Keratinocyte (primary cell): Measurements from ENCODE around the gene CCDC170. TPM values are rescaled to one million over a fixed set of nuclear protein-coding genes. Genes with fewer than 3 reads are reported as not detected.

ENCODE experiments used
- DNase-seq: peaks from one replicate; pipeline ENCODE4 v3.0.0-alpha.2; 2011; ENCODE audit warnings: low read depth, missing footprints, low spot score
- FAIRE-seq: peaks from 2 replicates; lab custom pipeline; 2011; peaks lifted over from hg19 to GRCh38; lab: Jason Lieb, UNC
- H2AFZ ChIP-seq: 2 replicates; pipeline ENCODE4 v1.6.0; 2012; ENCODE audit warnings: low read length, control low read depth, inconsistent platforms; ENCODE audit not compliant: control insufficient read depth
- H3K27ac ChIP-seq: 2 replicates; pipeline ENCODE4 v1.5.1; 2011; ENCODE audit warnings: low read length; ENCODE audit not compliant: control insufficient read depth, insufficient read depth
- H3K27me3 ChIP-seq: 3 replicates; pipeline ENCODE4 v1.6.0; 2011; ENCODE audit warnings: low read length; ENCODE audit not compliant: control insufficient read depth, insufficient read depth; ENCODE audit errors: extremely low read depth
- H3K36me3 ChIP-seq, 2 experiments: 2 replicates in 1 of 2; 3 replicates in 1 of 2; pipeline ENCODE4 v1.5.1; 2011; ENCODE audit warnings: low read length in 2 of 2, mild to moderate bottlenecking in 1 of 2; ENCODE audit not compliant: control insufficient read depth in 2 of 2, insufficient read depth in 2 of 2; ENCODE audit errors: extremely low read depth in 1 of 2
- H3K4me1 ChIP-seq: 3 replicates; pipeline ENCODE4 v1.5.1; 2011; ENCODE audit warnings: low read length; ENCODE audit not compliant: control insufficient read depth, insufficient read depth; ENCODE audit errors: extremely low read depth
- H3K4me2 ChIP-seq: 3 replicates; pipeline ENCODE4 v1.6.0; 2011; ENCODE audit warnings: low read depth, low read length; ENCODE audit not compliant: control insufficient read depth, insufficient read depth; ENCODE audit errors: extremely low read depth
- H3K4me3 ChIP-seq, 3 experiments: fragments of 200-600 bp in 1 of 3; sonication (generic) in 1 of 3; 2 replicates in 2 of 3; 3 replicates in 1 of 3; pipeline ENCODE4 v1.5.1; 2011 to 2016; ENCODE audit warnings: low read length in 3 of 3, mild to moderate bottlenecking in 3 of 3, control low read depth in 2 of 3, inconsistent platforms in 1 of 3, low read depth in 1 of 3, mixed read lengths in 1 of 3, mixed run types in 1 of 3, moderate library complexity in 1 of 3; ENCODE audit not compliant: control insufficient read depth in 2 of 3, insufficient read depth in 2 of 3; ENCODE audit errors: extremely low read depth in 1 of 3
- H3K79me2 ChIP-seq: 2 replicates; pipeline ENCODE4 v1.6.0; 2012; ENCODE audit warnings: low read length; ENCODE audit not compliant: control insufficient read depth, insufficient read depth
- H3K9ac ChIP-seq: 3 replicates; pipeline ENCODE4 v1.6.0; 2011; ENCODE audit warnings: low read length; ENCODE audit not compliant: control insufficient read depth, insufficient read depth; ENCODE audit errors: extremely low read depth
- H3K9me1 ChIP-seq: 3 replicates; pipeline ENCODE4 v1.6.0; 2011; ENCODE audit warnings: low read length; ENCODE audit not compliant: control insufficient read depth, insufficient read depth; ENCODE audit errors: extremely low read depth
- H3K9me3 ChIP-seq: 2 replicates; pipeline ENCODE4 v1.5.1; 2012; ENCODE audit warnings: low read depth, low read length; ENCODE audit not compliant: control insufficient read depth
- H4K20me1 ChIP-seq: 3 replicates; pipeline ENCODE4 v1.6.0; 2011; ENCODE audit warnings: low read length; ENCODE audit not compliant: control insufficient read depth, insufficient read depth; ENCODE audit errors: extremely low read depth
- CTCF ChIP-seq, 3 experiments: IDR thresholded peaks in 1 of 3; conservative IDR thresholded peaks in 1 of 3; optimal IDR thresholded peaks in 1 of 3; 2 replicates in 2 of 3; 3 replicates in 1 of 3; pipeline versions ENCODE3 to v1.5.1; 2011; ENCODE audit warnings: low read length in 3 of 3, mild to moderate bottlenecking in 3 of 3, moderate library complexity in 2 of 3, control low read depth in 1 of 3, inconsistent platforms in 1 of 3; ENCODE audit not compliant: insufficient read depth in 2 of 3; ENCODE audit errors: extremely low read depth in 1 of 3
- EZH2 ChIP-seq: IDR thresholded peaks from one replicate; pipeline ENCODE4 v1.6.1; 2012; ENCODE audit warnings: inconsistent platforms, mild to moderate bottlenecking, low read length, moderate library complexity
- dilution Hi-C: fragments of 300-500 bp; cut with MboI; formaldehyde crosslinking; loops from one replicate; pipeline ENCODE4 v1.7.0; 2020; ENCODE audit warnings: low sequenced_read_pairs; ENCODE audit not compliant: extremely low pct_ligation_motif_present
- polyA plus RNA-seq, 5 experiments: library from polyadenylated mRNA; depleted of rRNA in 3 of 5; stranded (reverse) in 3 of 5; stranded (forward) in 1 of 5; unstranded in 1 of 5; fragments of >200 nt; gene quantifications; 1 replicate in 1 of 5; 2 replicates in 3 of 5; 3 replicates in 1 of 5; pipeline versions ENCODE4 v1.2.1 to v1.2.3, GENCODE V29; 2011 to 2012; ENCODE audit warnings: missing spikeins in 2 of 5, low read depth in 1 of 5, low replicate concordance in 1 of 5

Gene CCDC170
- polyA plus RNA-seq, 1 donor (not counting 4 experiments of a cell fraction or from before 2014, with no cell fraction given), result 0.10 TPM

- Histone ChIP-seq H3K79me2 (no peaks in the 10 kb centered on the region), H3K27ac (no peak overlapping the region), H3K27me3 (no peaks in the 10 kb centered on the region), H2AFZ (no peak overlapping the region), H4K20me1 (no peaks in the 10 kb centered on the region), H3K4me1 (no peaks in the 10 kb centered on the region), H3K9me1 (no peaks in the 10 kb centered on the region), H3K9ac (no peak overlapping the region), H3K4me2 (no peak overlapping the region), H3K4me3 (no peak overlapping the region), H3K9me3 (no peaks in the 10 kb centered on the region), H3K36me3 (no peaks in the 10 kb centered on the region)
- DNase-seq (no peak), FAIRE-seq (no peak)
- TF ChIP-seq EZH2 (no peak), CTCF (optimal IDR thresholded peaks at IDR 0.05 in 1 of 3, IDR thresholded peaks at IDR 0.05 in 1 of 3, conservative IDR thresholded peaks at IDR 0.05 in 1 of 3; ENCODE audit: extremely low read depth in 1 of 3, insufficient read depth in 2 of 3, low read length in 3 of 3) (no peak)
- dilution Hi-C loops, result no loop called here
These were observed 164.3 kb downstream of the CCDC170 start for GRCh38 chr6:151658091-151658490.

- Histone ChIP-seq H3K27me3 (no peaks in the 10 kb centered on the region), H3K36me3 (no peaks in the 10 kb centered on the region), H3K27ac (no peak overlapping the region), H3K9ac (no peak overlapping the region), H4K20me1 (no peaks in the 10 kb centered on the region), H3K4me1 (no peaks in the 10 kb centered on the region), H3K9me1 (no peaks in the 10 kb centered on the region), H3K9me3 (no peaks in the 10 kb centered on the region), H2AFZ (no peak overlapping the region), H3K4me2 (no peak overlapping the region), H3K79me2 (no peaks in the 10 kb centered on the region), H3K4me3 (no peak overlapping the region)
- DNase-seq (no peak), FAIRE-seq (no peak)
- no peak for TF ChIP-seq EZH2
- TF ChIP-seq CTCF (optimal IDR thresholded peaks at IDR 0.05 in 1 of 3, IDR thresholded peaks at IDR 0.05 in 1 of 3, conservative IDR thresholded peaks at IDR 0.05 in 1 of 3; ENCODE audit: extremely low read depth in 1 of 3, insufficient read depth in 2 of 3, low read length in 3 of 3), result no peak
- dilution Hi-C loops, result no loop called here
These were observed 165.4 kb downstream of the CCDC170 start for GRCh38 chr6:151659212-151659611.
